Measurements from ENCODE around the gene PDIA4. TPM values are rescaled to one million over a fixed set of nuclear protein-coding genes. Genes with fewer than 3 reads are reported as not detected.
A peak's percentile ranks its signal among the peaks of the same experiment; 100 is the strongest.
"Not testable (repeated sequence)": the region's sequence is repeated elsewhere in the genome, so short reads cannot be mapped to it uniquely, and the experiment has no call there.

The PDIA4 gene
- polyA plus RNA-seq, 3 donors: 183 to 201 (median 197) TPM

DNA sequence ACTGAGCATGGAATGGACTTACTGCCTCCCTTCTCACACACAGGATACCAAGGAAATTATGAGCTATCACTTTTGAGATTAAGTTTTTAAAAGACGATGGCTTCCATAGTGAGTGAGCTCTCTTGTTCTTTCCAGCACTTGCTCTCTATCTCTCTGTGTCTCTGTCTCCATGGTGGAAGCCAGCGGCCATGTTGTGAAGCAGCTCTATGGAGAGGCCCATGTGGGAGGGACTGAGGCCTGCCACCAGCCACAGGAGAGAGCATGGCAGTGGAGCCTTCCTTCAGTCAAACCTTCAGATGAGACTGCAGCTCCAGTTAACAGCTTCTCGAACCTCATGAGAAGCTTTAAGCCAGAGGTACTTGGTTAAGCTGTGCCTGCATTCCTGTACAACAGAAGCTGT lies 20.5 kb upstream of the PDIA4 start:
- DNase-seq: no peak

DNA sequence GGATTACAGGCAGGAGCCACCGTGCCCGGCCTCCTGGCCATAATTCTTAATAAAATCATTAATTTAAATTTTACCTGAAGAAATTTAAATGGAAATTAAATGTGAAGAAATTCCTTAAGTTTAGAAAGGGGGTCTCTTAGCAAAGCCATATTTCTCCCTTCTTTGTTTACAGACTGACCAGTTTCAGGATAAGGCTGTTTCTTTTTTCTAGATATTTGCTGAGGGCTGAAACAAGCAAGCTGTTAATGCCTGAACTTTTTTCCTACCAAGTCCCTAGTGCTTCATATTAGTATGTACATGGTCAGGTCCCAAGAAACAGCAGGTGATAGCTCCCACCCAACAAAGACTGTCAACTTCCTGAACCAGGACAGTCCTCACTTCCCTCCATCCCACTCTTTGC lies 18.1 kb upstream of the PDIA4 start:
- no peak for DNase-seq

DNA sequence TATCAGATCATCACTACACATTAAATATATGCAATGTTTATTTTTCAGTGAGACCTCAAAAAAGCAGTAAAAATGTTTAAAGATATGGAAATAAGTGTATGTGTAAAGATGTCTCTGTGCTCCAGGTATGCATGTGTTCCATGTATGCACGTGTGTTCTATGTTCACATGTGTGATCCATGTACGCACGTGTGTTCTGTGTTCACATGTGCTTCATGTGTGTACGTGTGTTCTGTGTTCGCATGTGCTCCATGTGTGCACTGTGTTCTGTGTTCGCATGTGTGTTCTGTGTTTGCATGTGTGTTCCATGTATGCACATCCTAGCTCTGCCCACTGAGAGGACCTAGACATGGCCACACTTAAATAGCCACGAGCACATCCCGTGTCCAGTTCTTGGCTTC lies 15.6 kb upstream of the PDIA4 start:
- no peak for DNase-seq

DNA sequence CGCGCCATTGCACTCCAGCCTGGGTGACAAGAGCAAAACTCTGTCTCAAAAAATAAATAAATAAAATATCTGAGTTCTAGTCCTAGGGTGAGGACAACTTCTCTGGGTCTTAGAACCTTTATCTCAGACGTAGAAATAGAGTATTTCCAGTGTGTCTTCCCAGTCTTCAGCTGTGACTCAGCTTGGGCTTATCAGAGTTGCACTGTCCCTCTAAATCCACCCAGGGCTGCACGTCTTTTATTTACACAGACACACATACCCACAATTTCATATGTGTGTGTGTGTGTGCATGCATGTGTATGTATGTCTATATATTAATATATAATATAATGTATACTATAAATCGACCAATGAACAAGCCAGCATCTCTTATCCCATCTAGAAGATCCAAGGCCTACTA lies 13.0 kb upstream of the PDIA4 start:
- no peak for DNase-seq

DNA sequence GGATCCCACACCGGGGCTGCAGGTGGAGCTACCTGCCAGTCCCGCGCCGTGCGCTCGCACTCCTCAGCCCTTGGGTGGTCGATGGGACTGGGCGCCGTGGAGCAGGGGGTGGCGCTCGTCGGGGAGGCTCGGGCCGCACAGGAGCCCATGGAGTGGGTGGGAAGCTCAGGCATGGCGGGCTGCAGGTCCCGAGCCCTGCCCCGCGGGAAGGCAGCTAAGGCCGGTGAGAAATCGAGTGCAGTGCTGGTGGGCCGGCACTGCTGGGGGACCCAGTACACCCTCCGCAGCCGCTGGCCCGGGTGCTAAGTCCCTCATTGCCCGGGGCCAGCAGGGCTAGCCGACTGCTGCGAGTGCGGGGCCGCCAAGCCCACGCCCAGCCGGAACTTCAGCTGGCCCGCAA lies 10.3 kb upstream of the PDIA4 start:
- DNase-seq: not testable (repeated sequence)

DNA sequence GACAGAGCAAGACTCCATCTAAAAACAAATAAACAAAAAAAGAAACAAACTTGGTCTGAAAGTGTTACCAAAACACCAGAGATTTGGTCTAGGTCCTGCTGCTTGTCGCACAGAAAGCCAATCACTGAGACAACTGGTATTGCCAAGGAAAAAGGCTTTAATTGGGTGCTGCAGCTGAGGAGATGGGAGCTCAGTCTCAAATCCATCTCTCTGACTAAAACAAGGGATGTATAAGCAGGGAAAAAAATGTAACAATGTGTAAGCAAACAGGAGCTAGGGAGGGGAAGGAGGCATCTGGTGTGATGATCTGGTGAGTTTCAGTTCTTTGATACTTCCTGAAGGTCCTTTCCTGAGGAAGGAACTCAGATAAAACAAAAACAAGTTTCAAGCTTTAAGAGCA lies 8.4 kb upstream of the PDIA4 start:
- no peak for DNase-seq

DNA sequence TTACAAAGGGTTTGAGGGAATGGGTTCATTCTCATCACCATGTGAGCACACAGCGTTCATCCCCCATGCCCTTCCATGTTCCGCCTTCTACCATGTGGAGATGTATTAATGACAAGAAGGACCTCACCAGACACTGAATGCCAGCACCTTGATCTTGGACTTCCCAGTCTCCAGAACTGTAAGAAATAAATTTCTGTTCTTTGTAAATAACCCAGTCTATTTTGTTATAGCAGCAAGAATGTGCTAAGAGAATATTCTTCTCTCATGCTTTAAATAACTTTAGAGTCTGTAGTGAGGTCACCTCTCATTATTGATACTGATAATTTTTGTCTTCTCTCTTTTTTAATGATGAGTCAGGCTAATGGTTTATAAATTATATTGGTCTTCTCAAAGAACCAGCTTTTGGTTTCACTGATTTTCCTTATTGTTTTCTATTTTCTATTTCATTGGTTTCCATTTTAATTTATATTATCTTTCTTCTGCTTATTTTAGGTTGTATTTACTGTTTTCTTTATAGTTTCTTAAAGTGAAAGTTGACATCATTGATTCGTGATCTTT lies 3.1 kb upstream of the PDIA4 start:
- DNase-seq: no peak

DNA sequence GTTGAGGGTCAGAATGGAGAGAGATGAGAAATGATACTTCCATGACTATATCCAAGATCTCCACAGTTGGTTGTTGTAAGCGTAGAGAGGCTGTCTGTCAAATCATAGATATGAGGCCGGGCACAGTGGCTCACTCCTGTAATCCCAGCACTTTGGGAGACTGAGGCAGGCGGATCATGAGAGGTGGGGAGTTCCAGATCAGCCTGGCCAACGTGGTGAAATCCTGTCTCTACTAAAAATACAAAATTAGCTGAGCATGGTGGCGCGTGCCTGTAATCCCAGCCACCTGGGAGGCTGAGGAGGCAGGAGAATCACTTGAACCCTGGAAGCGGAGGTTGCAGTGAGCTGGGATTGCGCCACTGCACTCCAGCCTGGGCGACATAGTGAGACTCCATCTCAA lies 2.1 kb upstream of the PDIA4 start:
- DNase-seq: not testable (repeated sequence)

DNA sequence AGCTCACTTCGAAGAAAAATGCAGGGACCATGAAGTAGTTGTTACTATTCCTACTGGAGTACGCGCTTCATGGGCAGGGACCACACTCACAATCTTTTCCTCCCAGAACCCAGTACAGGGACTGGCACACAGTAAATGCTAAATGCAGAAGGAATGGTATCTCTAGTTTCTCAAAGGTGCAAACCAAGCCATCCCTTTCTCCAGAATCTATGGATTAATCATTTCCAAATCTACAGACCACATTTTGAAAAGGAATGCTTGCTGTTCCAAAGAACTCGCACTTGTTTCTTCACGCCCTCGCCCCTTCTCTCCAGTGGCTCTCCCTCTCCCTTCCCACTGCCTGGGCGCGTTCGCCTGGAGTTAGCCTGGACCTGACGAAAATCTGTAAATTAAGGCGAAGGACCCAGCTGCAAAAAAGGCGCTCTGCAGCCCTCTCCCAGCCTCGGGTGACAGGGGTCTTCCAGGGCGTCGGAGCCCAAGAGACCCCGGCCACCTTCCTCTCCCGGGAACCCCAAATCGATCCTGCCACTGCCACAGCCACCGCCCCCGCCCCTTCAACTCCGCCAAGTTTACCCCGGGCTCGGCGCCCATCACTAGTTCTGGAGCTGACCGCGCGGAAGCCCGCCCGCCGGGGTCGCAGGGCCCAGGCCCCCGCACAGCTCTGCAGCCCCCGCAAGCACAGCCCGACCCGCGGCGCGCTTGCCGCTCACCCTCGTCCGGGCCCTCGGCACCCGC lies 527 bp downstream of the PDIA4 start:
- peak; percentile 29 for DNase-seq

DNA sequence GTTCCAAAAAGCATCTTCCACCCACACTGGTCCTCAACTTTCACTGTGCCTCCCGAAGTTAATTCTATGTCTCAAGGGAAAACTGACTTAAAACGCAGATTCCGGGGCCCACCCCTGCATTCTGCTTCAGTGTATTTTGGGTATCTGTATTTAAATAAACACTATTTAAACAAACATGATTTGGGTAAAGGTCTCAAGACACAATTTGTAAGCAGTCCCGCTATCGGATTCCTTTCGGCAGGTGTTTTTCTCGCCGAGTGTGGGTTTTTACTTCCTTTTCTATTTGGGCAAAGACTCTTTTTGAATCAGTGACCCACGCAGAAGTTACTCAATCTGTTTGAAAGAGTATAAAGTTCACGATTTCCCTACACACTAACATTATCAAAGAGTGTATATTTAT lies 1.2 kb downstream of the PDIA4 start:
- no peak for DNase-seq

DNA sequence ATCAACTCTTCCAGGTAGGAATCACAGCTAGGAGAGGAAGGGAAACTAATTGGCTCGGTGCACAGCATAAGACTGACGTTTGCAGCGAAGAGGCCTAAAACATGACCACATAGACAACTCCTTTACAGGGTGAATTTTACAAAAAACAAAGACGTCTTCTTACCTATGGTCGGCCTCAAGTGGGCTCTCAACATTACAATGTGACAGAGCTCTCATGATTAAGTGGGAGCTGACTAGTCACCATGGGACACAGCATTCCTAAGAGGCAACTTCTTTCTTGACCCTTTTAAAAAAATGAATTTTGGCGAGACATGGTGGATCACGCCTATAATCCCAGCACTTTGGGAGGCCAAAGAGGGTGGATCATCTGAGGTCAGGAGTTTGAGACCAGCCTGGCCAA lies 4.6 kb downstream of the PDIA4 start:
- DNase-seq: no peak

DNA sequence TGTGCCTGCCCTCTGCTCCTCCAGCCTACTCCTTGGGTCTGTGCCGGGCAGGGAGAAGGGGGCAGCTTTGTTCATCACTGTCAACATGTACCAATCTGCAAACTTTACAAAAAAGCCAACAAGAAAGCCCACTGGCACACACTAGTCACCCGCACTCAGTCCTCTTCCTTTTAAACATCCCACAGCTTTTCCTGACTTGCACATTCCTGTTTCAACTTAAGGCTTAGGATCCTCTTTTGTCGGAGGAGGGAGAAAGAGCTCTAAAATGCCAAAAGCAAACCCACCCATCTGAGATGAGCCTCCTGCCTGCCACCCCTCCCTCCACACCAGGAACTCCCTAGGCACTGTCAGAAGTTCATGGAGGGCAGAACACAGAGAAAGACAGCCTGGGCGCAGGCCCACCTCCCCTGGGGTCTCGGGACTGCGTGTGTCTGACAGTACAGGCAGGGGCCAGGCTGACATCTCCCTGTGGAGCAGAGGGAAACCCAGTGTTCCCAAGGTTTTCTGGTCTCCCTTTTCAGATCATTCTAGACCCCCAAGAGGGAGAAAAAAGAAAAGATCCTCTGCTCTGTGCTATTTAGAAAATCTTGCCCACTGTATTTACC lies 5.4 kb downstream of the PDIA4 start:
- no peak for DNase-seq

DNA sequence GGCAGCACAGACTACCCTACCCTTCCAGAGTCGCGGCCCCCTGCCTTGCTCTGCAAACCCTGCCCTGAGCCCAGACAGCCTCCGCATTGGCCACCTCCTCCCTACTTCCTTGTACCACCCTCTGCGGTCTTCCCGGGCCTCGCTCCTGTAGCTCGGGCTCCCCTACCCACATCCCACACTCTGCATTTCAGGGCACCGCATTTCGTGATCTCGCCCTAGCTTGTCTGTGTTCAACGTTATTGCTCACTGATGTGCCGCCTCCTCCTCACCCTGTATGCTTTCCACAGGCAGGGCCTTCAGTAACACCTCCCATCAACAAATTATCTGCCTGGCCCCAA lies 6.6 kb downstream of the PDIA4 start:
- no peak for DNase-seq

DNA sequence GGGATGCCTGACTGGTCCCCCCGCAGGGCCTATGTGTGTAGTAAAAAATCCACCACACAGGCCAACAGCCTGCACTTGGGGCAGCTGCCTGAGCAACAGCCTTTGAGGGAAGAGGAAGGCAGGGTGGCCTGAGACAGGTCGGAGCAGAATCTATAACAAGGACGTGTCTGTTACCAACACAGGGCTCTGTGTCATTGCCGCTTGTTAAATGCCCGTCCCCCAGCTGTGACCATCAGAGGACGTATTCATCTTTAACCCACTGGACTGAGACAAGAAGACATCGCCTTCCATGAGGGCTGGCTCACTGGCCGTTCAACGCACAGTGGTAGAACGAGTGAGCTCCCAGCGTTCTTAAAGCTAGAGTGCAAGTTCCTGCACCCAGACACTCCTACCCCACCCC lies 7.8 kb downstream of the PDIA4 start:
- no peak for DNase-seq

DNA sequence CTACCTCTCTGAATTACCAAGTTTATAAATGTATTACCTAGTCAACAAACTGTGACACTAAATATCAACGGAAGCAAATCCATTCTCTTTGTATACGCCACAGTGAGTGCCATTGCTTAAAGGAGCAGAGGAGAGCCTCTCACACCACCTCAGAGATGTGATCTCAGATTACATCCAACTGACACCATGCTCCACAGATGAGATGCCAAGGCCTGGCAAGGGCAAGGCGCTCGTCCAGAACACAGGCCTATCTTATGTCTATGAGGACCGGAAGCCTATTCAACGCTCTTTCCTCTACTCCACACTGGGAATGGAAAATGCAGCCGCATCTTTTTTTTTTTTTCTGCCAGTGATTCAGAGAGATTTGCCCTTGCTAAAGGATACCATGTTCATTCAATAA lies 11.4 kb downstream of the PDIA4 start:
- DNase-seq: no peak

DNA sequence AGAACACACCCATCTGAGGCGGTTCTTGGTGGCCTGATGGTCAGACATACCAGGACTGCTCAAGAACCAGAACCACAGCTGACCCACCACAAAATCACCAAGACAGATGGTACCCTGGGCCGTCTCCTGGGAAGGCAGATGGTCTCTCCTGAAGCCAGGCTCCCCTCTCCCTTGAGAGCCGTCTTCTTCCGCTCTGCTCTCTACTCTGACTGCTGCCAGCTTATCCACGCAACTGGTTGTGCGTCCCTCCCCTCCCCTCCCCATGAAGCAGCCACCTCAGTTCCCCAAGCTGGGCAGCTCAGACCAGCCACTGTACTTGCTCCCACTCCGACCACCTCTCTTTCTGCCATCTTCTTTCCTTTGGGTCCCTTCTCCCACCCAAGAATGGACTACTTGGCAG lies 14.0 kb downstream of the PDIA4 start:
- DNase-seq: no peak

DNA sequence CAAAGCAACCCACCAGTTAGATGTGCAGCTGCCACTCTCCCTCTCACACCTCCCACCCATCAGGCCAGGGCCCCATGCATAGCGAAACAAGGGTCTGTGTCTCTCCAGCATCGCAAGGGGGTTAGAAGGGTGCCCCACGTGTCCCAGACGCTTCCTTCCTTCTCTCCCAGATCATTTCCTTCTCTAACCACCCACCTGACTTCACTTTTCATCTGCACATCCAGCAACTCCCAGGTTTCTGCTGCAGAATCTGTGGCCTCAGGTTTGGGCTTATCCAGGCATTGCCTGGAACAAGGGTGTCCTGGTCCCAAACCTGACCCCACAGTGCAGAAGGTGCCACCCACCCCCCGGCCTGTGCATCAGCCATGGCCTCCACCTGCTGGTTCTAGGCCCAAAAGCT lies 14.4 kb downstream of the PDIA4 start:
- DNase-seq: no peak

DNA sequence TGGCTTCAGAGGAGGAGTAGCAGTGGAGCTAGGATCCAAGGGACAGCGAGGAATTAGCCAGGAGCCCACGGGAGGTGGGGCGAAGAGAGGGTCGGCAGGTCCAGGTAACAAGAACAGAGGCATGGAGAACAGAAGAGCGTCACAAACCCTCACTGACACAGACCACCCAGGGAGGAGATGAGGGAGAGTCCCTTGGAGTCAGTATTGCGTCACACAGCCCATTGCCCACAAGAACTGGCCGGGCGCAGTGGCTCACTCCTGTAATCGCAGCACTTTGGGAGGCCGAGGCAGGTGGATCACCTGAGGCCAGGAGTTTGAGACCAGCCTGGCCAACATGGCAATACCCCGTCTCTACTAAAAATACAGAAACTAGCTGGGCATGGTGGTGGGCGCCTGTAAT lies 15.6 kb downstream of the PDIA4 start:
- not testable (repeated sequence) for DNase-seq

DNA sequence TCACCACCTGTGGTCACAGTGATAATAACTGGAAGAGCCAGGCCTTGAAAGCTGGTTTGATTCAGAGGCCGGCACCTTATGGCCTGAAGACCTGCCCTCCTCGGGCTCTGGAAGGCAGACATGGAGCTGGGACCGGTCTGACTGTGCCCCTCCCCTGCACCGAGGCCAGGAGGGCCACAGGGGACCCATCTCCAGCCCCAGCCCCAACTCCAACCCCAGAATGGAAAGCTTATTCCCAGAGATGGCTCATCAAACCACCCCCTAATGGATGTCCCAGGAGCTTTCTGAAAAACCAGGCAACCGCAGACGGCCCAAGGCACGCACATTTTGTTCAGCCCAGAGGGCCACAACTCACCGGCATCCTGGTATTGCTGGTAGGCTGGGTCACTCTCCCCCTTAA lies 16.8 kb downstream of the PDIA4 start:
- DNase-seq: no peak

DNA sequence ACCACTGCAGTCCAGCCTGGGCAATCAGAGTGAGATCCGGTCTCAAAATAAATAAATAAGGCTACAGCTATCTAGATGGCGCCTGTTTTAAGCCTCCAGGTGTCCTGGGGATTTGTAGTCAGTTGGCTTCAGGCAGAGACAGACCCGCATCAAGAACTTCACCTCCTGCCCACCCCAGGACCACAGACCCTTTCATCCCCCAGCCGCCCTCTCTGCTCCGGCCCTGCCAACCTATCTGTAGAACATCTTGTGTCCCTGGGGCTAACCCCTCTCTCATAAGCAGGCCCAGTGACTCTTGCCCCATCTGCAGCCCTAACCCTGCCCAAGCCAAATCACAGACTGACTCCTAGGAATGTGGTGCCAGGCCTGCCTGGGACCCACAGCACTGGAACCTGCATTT lies 17.9 kb downstream of the PDIA4 start:
- DNase-seq: no peak

DNA sequence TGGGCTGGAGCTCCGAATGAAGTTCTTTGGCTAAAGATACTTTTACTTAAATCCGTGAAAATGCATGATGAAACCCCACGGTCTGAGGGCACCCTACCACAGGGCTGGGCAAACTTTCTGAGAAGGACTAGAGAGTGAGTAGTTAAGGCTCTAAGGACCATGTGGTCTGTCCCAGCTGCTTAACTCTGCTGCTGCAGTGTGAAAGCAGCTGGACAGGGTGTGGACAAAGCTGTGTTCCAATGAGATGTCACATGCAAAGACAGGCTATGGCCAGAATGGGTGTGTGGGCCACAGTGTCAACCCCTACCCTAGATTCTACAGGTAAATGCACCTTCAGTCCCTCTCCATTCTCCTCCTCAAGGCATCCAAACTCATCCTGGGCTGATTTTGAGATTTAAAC lies 18.8 kb downstream of the PDIA4 start:
- no peak for DNase-seq

DNA sequence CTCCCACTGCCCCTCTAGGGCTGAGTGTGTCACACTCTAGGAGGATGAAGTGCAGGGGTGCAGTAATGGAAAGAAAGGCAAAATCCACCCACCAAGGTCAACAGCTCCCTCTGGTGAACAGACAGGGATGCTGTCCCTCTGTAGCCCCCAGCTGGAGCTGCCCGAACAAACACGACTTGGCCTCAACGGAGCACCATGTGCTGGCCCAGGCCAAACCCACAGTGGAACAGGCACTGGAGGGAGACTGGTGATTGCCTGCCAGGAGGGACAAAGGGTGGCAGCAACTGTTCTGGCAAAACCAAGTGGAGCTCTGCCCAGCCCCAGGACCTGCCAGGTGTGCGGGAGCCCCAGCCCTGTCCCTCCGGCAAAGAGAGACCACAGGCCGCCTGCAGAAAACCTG lies 20.7 kb downstream of the PDIA4 start:
- no peak for DNase-seq

DNA sequence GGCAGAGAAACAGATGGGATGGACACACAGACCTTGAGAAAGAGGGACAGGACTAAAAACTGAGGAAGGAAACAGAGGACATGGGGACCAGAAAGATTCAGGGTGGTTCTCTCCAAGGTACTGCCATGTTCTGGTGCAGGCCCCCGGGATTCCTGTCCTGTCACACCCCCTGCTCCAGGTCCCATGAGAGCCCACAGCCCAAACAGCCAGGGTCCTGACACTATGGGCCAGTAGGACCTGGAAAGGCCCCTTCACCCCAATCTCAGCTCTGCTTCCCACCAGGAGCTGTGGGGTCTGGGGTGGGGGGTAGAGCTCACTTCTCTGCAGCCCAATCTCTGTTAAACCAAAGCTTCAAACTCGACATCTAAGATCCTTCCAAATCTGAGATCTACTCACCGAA lies 21.2 kb downstream of the PDIA4 start:
- DNase-seq: no peak

DNA sequence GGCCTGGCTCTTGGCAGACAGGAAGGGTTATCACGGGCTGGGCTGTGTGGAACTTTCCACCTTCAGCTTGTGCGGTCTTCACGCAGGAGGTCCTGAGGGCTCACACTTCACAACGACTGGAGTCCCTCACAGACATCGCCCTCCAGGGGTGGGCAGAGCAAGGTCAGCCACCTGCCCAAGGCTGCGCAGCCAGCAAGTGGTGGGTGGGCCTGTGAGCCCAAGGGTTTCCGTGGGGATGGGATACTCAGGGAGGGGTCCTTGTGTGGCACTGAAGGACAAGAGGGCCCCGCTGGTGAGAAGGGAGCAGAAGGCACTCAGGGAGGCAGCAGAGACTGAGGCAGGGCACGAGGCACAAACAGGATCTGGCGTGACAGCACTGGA lies 22.0 kb downstream of the PDIA4 start:
- DNase-seq: no peak

Data from renal pelvis (tissue), 4 donors.